Measurements from ENCODE around the gene NDUFA8. TPM values are rescaled to one million over a fixed set of nuclear protein-coding genes. Genes with fewer than 3 reads are reported as not detected.

The NDUFA8 gene
- total and polyA plus RNA-seq, 10 of the 15 experiments (the other 5 are each of a cell fraction or from before 2014, with no cell fraction given): 44.9 to 159 (median 90.8) TPM

DNA sequence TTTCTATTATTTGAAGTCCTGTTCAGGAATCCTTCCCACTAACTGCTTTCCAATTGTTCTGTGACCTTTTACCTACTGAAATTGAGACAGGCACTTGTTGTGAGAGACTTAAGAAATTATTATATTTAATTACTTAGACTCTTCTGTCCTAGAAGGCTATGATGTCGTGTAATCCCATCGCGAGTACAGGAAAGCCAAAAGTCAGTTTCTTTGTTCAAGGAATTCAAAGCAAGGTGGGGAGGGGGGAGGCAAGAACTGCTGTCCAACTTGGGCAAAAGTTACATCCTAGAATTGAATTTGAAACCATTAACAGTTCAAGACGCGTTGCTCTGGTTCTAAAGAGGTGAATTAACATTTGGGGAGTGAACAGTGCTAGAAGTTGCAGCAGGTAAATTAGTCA, 17.9 kb downstream of the NDUFA8 start:
- 99% methylated on average over 5 of the region's 5 CpGs for WGBS (ENCODE audit: insufficient coverage, insufficient replicate concordance, low lambda C conversion rate, missing lambda C conversion rate)
- CTCF ChIA-PET: no interaction called here
- H3K4me3 ChIP-seq: no peak overlapping the region
- peaks cover 3 to 11% of the 10 kb centered on the region in 2 experiments for H3K36me3 ChIP-seq (ENCODE audit: control insufficient read depth in 2 of 2, insufficient read depth in 2 of 2, low read length in 1 of 2)
- no peaks in the 10 kb centered on the region for H3K27me3 ChIP-seq (replicated peaks in 1 of 2; ENCODE audit: control insufficient read depth in 2 of 2, insufficient read depth in 2 of 2, low read length in 1 of 2)
- intact Hi-C loops (cut with micrococcal nuclease; ENCODE audit: unreplicated experiment) (no loop called here), in situ Hi-C loops (cut with MboI) (no loop called here)
- SMC1A ChIA-PET (ENCODE audit: uncharacterized antibody, unreplicated experiment): interaction anchor here (1.2 kb wide), 1 partner anchor 14 kb away, joined by 4 read pairs; no protein-coding TSS in a partner anchor
- no peak overlapping the region for H3K9ac ChIP-seq (ENCODE audit: control insufficient read depth, insufficient read depth, low read length)
- H3K79me2 ChIP-seq (ENCODE audit: control insufficient read depth, insufficient read depth, low read length): no peaks in the 10 kb centered on the region
- no peak overlapping the region for H3K27ac ChIP-seq (ENCODE audit: control insufficient read depth, insufficient read depth)
- H3K9me3 ChIP-seq (replicated peaks; ENCODE audit: control insufficient read depth, insufficient read depth, low read length): no peaks in the 10 kb centered on the region
- TF ChIP-seq, protein P1, sequence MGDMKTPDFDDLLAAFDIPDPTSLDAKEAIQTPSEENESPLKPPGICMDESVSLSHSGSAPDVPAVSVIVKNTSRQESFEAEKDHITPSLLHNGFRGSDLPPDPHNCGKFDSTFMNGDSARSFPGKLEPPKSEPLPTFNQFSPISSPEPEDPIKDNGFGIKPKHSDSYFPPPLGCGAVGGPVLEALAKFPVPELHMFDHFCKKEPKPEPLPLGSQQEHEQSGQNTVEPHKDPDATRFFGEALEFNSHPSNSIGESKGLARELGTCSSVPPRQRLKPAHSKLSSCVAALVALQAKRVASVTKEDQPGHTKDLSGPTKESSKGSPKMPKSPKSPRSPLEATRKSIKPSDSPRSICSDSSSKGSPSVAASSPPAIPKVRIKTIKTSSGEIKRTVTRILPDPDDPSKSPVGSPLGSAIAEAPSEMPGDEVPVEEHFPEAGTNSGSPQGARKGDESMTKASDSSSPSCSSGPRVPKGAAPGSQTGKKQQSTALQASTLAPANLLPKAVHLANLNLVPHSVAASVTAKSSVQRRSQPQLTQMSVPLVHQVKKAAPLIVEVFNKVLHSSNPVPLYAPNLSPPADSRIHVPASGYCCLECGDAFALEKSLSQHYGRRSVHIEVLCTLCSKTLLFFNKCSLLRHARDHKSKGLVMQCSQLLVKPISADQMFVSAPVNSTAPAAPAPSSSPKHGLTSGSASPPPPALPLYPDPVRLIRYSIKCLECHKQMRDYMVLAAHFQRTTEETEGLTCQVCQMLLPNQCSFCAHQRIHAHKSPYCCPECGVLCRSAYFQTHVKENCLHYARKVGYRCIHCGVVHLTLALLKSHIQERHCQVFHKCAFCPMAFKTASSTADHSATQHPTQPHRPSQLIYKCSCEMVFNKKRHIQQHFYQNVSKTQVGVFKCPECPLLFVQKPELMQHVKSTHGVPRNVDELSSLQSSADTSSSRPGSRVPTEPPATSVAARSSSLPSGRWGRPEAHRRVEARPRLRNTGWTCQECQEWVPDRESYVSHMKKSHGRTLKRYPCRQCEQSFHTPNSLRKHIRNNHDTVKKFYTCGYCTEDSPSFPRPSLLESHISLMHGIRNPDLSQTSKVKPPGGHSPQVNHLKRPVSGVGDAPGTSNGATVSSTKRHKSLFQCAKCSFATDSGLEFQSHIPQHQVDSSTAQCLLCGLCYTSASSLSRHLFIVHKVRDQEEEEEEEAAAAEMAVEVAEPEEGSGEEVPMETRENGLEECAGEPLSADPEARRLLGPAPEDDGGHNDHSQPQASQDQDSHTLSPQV (IDR thresholded peaks at IDR 0.05): no peak
- TF ChIP-seq MEF2A (IDR thresholded peaks at IDR 0.05; ENCODE audit: insufficient read depth, low read depth, low read length): no peak
- TF ChIP-seq NR2C1 (IDR thresholded peaks at IDR 0.05): no peak
- no peak for TF ChIP-seq EP300 (IDR thresholded peaks at IDR 0.05; ENCODE audit: borderline replicate concordance in 1 of 2, control insufficient read depth in 1 of 2, low read depth in 2 of 2, low read length in 2 of 2)
- TF ChIP-seq, protein P2, sequence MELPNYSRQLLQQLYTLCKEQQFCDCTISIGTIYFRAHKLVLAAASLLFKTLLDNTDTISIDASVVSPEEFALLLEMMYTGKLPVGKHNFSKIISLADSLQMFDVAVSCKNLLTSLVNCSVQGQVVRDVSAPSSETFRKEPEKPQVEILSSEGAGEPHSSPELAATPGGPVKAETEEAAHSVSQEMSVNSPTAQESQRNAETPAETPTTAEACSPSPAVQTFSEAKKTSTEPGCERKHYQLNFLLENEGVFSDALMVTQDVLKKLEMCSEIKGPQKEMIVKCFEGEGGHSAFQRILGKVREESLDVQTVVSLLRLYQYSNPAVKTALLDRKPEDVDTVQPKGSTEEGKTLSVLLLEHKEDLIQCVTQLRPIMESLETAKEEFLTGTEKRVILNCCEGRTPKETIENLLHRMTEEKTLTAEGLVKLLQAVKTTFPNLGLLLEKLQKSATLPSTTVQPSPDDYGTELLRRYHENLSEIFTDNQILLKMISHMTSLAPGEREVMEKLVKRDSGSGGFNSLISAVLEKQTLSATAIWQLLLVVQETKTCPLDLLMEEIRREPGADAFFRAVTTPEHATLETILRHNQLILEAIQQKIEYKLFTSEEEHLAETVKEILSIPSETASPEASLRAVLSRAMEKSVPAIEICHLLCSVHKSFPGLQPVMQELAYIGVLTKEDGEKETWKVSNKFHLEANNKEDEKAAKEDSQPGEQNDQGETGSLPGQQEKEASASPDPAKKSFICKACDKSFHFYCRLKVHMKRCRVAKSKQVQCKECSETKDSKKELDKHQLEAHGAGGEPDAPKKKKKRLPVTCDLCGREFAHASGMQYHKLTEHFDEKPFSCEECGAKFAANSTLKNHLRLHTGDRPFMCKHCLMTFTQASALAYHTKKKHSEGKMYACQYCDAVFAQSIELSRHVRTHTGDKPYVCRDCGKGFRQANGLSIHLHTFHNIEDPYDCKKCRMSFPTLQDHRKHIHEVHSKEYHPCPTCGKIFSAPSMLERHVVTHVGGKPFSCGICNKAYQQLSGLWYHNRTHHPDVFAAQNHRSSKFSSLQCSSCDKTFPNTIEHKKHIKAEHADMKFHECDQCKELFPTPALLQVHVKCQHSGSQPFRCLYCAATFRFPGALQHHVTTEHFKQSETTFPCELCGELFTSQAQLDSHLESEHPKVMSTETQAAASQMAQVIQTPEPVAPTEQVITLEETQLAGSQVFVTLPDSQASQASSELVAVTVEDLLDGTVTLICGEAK (IDR thresholded peaks at IDR 0.05; ENCODE audit: borderline replicate concordance): no peak
- TF ChIP-seq, protein P3, sequence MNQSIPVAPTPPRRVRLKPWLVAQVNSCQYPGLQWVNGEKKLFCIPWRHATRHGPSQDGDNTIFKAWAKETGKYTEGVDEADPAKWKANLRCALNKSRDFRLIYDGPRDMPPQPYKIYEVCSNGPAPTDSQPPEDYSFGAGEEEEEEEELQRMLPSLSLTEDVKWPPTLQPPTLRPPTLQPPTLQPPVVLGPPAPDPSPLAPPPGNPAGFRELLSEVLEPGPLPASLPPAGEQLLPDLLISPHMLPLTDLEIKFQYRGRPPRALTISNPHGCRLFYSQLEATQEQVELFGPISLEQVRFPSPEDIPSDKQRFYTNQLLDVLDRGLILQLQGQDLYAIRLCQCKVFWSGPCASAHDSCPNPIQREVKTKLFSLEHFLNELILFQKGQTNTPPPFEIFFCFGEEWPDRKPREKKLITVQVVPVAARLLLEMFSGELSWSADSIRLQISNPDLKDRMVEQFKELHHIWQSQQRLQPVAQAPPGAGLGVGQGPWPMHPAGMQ (IDR thresholded peaks at IDR 0.05; ENCODE audit: borderline replicate concordance): no peak
- TF ChIP-seq, protein P4, sequence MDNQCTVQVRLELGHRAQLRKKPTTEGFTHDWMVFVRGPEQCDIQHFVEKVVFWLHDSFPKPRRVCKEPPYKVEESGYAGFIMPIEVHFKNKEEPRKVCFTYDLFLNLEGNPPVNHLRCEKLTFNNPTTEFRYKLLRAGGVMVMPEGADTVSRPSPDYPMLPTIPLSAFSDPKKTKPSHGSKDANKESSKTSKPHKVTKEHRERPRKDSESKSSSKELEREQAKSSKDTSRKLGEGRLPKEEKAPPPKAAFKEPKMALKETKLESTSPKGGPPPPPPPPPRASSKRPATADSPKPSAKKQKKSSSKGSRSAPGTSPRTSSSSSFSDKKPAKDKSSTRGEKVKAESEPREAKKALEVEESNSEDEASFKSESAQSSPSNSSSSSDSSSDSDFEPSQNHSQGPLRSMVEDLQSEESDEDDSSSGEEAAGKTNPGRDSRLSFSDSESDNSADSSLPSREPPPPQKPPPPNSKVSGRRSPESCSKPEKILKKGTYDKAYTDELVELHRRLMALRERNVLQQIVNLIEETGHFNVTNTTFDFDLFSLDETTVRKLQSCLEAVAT (IDR thresholded peaks at IDR 0.05): no peak
- TF ChIP-seq EED (IDR thresholded peaks at IDR 0.05; ENCODE audit: low read depth): no peak
- TF ChIP-seq, protein P5, sequence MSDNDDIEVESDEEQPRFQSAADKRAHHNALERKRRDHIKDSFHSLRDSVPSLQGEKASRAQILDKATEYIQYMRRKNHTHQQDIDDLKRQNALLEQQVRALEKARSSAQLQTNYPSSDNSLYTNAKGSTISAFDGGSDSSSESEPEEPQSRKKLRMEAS (IDR thresholded peaks at IDR 0.05; ENCODE audit: low read depth, low read length): no peak
- H4K20me1 ChIP-seq (ENCODE audit: control insufficient read depth, insufficient read depth): no peaks in the 10 kb centered on the region
- FAIRE-seq (no peak), DNase-seq (ENCODE audit: low read depth, low spot score) (no peak), ATAC-seq (no peak)
- no TSS peak for BruUV-seq (replicated peaks)
- RAD21 ChIA-PET (ENCODE audit: unreplicated experiment): no interaction called here
- H2AFZ ChIP-seq (ENCODE audit: control insufficient read depth, low read depth, low read length): no peak overlapping the region
- no peak overlapping the region for H3K4me2 ChIP-seq (ENCODE audit: control insufficient read depth, insufficient read depth)
- POLR2A ChIA-PET: no interaction called here
- H3K4me1 ChIP-seq (ENCODE audit: control insufficient read depth, insufficient read depth, low read length): no peaks in the 10 kb centered on the region

Measured in GM12878 (cell line).